ENCODE results near the gene MVB12A.

The MVB12A gene

DNA sequence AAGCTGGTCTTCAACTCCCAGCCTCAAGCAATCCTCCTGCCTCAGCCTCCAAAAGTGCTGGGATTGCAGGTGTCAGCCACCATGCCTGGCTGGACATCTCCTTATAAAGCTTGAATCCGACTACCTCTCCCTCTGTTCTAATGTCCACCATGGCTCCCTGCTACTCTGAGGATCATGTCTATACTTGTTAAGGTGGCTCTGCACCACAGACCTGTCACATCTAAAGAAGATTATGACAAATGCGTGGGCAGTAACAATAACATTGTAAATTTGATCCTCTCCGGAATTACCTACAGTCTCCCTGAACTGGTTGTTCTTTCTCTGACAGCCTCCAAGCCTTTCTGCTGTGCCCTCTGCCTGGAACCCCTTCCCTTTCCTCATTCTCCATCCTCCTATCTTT is 39.1 kb downstream of the MVB12A start:
- no peaks in the 10 kb centered on the region for H3K9me3 ChIP-seq (ENCODE audit: control insufficient read depth, insufficient read depth, low read length)
- peaks cover 7% of the 10 kb centered on the region; the same call in 1 of the 2 replicates for H3K27me3 ChIP-seq (ENCODE audit: control insufficient read depth, insufficient read depth, low read length)
- H3K4me1 ChIP-seq (ENCODE audit: control insufficient read depth, insufficient read depth, low read length) = no peaks in the 10 kb centered on the region; the same call in 1 of the 2 replicates
- no peak overlapping the region for H3K4me3 ChIP-seq (ENCODE audit: low read length)
- H3K27ac ChIP-seq (ENCODE audit: low read length) = no peak overlapping the region
- no CpG with 5 or more reads among the region's 3 CpGs for WGBS (ENCODE audit: insufficient coverage, insufficient read length)
- no peaks in the 10 kb centered on the region for H3K36me3 ChIP-seq (ENCODE audit: control insufficient read depth, insufficient read depth, low read length)
- DNase-seq (ENCODE audit: low read depth, low spot score) = no peak

DNA sequence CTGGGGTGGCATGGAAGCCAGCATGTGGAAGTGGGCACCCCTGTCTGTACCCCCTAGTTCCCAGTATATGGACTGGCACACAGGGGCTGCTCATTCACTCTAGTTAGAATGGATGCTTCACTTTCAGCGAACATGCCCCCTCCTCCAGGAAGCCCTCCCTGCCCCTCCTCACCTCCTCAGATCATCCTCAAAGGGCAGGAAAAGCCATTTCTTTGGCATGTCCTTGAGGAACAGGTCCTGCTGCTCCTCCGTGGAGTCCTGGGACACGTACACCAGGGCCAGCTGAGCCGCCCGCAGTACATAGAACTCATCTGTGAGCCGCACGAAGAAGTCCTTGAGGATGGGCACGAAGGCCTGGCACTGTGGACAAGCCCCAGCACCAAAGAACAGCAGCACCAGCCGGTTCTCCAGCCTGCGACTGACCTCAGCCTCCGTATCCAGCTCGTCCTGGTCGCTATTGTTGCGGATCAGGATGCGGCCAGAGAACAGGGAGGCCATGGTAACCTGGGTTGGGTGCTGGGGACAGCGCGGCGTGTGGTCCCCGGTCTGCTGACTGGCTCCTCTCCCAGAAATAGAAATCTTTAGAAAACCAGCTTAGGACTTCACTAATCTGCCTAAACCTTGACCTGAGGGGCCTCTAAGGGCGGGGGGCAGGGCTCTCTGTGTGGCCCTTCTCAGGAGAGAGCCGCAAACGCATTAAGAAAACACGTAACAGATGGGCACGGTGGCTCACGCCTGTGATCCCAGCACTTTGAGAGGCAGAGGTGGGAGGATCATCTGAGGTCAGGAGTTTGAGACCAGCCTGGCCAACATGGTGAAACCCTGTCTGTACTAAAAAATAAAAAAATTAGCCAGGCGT is 40.8 kb downstream of the MVB12A start, which contains the start of gene NXNL1:
TSS of gene NXNL1 (minus strand) at position 555 of the 859 bp plus-strand sequence. CDS start at position 498, 57 bp downstream.
- WGBS (ENCODE audit: insufficient coverage, insufficient read length) = no CpG with 5 or more reads among the region's 26 CpGs
- Histone ChIP-seq H3K27me3 (ENCODE audit: control insufficient read depth, insufficient read depth, low read length) (peaks cover 4% of the 10 kb centered on the region; the same call in 1 of the 2 replicates), H3K36me3 (ENCODE audit: control insufficient read depth, insufficient read depth, low read length) (no peaks in the 10 kb centered on the region), H3K4me3 (ENCODE audit: low read length) (no peak within 1 kb of the TSS), H3K4me1 (ENCODE audit: control insufficient read depth, insufficient read depth, low read length) (no peaks in the 10 kb centered on the region; the same call in 1 of the 2 replicates), H3K27ac (ENCODE audit: low read length) (no peak within 1 kb of the TSS), H3K9me3 (ENCODE audit: control insufficient read depth, insufficient read depth, low read length) (no peaks in the 10 kb centered on the region)
- DNase-seq (ENCODE audit: low read depth, low spot score) = no peak

DNA sequence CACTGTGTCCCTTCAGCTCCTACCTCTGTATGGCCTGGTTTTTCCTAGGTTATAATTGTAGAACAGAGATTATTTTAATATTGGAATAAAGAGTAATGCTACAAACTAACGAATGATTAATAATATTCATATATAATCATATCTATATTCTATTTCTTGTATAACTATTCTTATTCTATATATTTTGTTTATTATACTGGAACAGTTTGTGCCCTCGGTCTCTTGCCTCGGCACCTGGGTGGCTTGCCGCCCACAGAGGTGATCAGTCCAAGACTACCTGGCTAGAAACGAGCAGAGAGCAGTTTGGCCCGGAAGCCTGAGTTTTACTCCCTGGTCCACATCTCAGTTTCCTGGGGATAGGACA is 46.6 kb downstream of the MVB12A start:
- no peak overlapping the region for H3K4me3 ChIP-seq (ENCODE audit: low read length)
- peaks cover 7% of the 10 kb centered on the region; the same call in 1 of the 2 replicates for H3K4me1 ChIP-seq (ENCODE audit: control insufficient read depth, insufficient read depth, low read length)
- no CpG with 5 or more reads among the region's 6 CpGs for WGBS (ENCODE audit: insufficient coverage, insufficient read length)
- DNase-seq (ENCODE audit: low read depth, low spot score) = no peak
- no peaks in the 10 kb centered on the region for H3K36me3 ChIP-seq (ENCODE audit: control insufficient read depth, insufficient read depth, low read length)
- H3K27ac ChIP-seq (ENCODE audit: low read length) = no peak overlapping the region
- H3K9me3 ChIP-seq (ENCODE audit: control insufficient read depth, insufficient read depth, low read length) = no peaks in the 10 kb centered on the region
- H3K27me3 ChIP-seq (ENCODE audit: control insufficient read depth, insufficient read depth, low read length) = no peaks in the 10 kb centered on the region; the same call in 1 of the 2 replicates

DNA sequence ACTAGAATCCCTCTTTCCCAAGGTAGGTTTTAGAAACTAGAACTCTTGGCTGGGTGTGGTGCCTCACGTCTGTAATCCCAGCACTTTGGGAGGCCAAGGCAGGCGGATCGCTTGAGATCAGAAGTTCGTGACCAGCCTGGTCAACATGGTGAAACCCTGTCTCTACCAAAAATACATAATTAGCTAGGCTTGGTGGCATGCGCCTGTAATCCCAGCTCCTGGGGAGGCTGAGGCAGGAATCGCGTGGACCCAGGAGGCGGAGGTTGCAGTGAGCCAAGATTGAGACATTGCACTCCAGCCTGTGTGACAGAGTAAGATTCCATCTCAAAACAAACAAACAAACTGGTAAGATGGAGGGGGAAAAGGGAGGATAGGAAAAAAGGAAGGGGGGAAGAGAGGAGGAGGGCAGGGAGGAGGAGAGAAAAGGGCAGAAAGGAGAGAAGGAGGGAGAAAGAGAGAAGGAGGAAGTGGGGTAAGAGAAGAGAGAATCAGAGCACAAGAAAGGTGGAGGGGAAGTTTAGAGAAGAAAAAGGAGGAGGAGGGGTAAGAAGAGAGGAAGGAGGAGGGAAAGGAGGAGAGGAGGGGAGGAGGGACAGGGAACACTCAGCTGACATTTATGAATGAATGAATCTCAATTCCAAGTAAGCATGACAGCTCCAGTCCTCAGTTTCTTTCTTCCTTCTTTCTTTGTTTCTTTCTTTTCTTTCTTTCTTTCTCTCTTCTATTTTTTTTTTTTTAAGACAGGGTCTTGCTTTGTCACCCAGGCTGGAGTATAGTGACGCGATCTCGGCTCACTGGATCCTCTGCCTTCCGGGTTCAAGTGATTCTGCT is 47.8 kb downstream of the MVB12A start:
- H3K4me1 ChIP-seq (ENCODE audit: control insufficient read depth, insufficient read depth, low read length) = peaks cover 8% of the 10 kb centered on the region; the same call in 1 of the 2 replicates

DNA sequence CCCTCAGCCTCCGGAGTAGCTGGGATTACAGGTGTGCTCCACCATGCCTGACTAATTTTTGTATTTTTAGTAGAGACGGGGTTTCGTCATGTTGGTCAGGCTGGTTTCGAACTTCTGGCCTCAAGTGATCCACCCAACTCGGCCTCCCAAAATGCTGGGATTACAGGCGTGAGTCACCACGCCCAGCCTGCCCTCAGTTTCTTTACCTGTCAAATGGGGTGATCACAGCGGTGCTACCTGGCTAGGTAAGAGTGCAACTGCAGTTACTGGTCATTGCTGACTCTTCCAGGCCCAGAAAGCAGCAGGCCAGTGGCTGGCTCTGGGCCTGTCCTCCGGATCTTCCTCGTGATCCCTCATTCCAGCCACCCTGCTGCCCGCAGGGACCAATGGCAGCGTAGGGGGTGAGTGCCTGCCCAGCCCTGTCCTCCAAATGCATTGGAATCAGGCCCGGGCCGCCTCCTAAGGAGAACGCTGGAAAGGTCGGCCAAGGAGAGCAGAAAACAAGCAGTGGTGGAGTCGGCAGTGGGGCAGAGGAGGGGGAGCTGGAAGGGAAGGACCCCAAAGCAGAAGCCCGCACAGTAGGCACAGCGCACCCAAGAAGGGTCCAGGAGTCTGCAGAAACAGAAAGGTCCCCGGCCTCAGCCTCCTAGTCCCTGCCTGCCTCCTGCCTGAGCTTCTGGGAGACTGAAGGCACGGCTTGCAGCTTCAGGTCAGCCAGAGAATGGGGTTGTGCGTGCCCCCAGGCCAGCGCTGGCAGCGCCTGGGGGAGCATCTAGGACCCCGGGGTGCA is 48.6 kb downstream of the MVB12A start:
- WGBS (ENCODE audit: insufficient coverage, insufficient read length) = no CpG with 5 or more reads among the region's 25 CpGs
- no peak overlapping the region for H3K27ac ChIP-seq (ENCODE audit: low read length)
- no peak for DNase-seq (ENCODE audit: low read depth, low spot score)
- no peaks in the 10 kb centered on the region; the same call in 1 of the 2 replicates for H3K27me3 ChIP-seq (ENCODE audit: control insufficient read depth, insufficient read depth, low read length)
- peaks cover 8% of the 10 kb centered on the region; the same call in 1 of the 2 replicates for H3K4me1 ChIP-seq (ENCODE audit: control insufficient read depth, insufficient read depth, low read length)
- H3K4me3 ChIP-seq (ENCODE audit: low read length) = peak overlapping the region; percentile 47; the same call in 1 of the 2 replicates
- H3K36me3 ChIP-seq (ENCODE audit: control insufficient read depth, insufficient read depth, low read length) = no peaks in the 10 kb centered on the region
- H3K9me3 ChIP-seq (ENCODE audit: control insufficient read depth, insufficient read depth, low read length) = no peaks in the 10 kb centered on the region

More for the DNA sequence above, 47.8 kb downstream of the MVB12A start:
- H3K27me3 ChIP-seq (ENCODE audit: control insufficient read depth, insufficient read depth, low read length) = no peaks in the 10 kb centered on the region; the same call in 1 of the 2 replicates
- H3K4me3 ChIP-seq (ENCODE audit: low read length) = no peak overlapping the region
- no CpG with 5 or more reads among the region's 12 CpGs for WGBS (ENCODE audit: insufficient coverage, insufficient read length)
- DNase-seq (ENCODE audit: low read depth, low spot score) = no peak
- no peaks in the 10 kb centered on the region for H3K36me3 ChIP-seq (ENCODE audit: control insufficient read depth, insufficient read depth, low read length)
- H3K9me3 ChIP-seq (ENCODE audit: control insufficient read depth, insufficient read depth, low read length) = no peaks in the 10 kb centered on the region
- H3K27ac ChIP-seq (ENCODE audit: low read length) = no peak overlapping the region

DNA sequence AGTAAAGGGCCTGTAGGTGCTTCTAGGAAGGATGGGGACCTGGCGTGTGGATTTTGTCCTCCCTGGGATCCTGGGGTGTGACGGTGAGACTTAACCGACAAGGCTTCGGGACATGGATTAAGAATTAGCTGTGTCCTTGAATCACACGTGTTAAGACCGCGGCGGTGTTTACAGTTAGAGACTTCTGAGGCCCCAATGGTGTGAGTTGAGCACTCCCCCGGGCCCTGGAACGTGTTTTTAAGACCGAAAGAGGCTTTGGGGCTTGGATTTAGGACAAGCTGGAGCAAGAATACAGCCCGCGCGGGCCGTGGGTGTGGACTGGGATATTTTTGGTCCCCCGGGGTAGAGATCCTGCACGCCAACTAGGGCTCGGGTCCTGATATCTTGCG is 49.2 kb downstream of the MVB12A start:
- H3K9me3 ChIP-seq (ENCODE audit: control insufficient read depth, insufficient read depth, low read length) = no peaks in the 10 kb centered on the region
- H3K36me3 ChIP-seq (ENCODE audit: control insufficient read depth, insufficient read depth, low read length) = no peaks in the 10 kb centered on the region
- DNase-seq (ENCODE audit: low read depth, low spot score) = no peak
- H3K27ac ChIP-seq (ENCODE audit: low read length) = no peak overlapping the region
- H3K27me3 ChIP-seq (ENCODE audit: control insufficient read depth, insufficient read depth, low read length) = no peaks in the 10 kb centered on the region
- H3K4me1 ChIP-seq (ENCODE audit: control insufficient read depth, insufficient read depth, low read length) = peaks cover 8% of the 10 kb centered on the region; the same call in 1 of the 2 replicates
- WGBS (ENCODE audit: insufficient coverage, insufficient read length) = no CpG with 5 or more reads among the region's 19 CpGs
- peak overlapping the region; percentile 47; the same call in 1 of the 2 replicates for H3K4me3 ChIP-seq (ENCODE audit: low read length)

DNA sequence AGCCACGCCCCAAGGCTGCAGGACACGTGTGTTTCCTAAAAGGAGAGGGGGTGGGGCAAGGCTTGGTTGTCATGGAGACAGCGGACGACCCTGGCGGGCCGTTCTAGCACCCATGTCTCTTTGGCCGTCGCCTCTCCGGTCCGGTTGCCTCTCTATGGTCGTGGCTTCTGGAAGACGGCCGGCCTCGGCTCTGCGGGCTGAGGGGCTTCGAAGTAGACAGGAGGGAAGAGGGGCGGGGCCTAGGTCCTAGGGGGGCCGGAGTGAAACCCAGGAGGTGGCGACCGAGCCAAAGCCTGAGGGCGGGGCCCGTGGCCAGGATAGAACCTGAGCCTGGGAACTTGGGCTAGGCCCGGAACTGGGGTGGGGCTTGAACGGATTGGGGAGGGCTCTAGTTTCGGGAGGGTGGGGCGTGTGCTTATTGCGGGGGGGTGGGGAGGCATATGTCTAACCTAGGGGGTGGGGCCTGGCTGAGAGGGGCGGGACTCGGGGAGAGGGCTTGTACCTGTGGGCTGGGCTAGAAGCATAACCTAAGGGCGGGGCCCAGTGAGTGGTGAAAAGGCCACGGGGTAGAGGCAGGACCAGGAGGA is 49.7 kb downstream of the MVB12A start:
- WGBS (ENCODE audit: insufficient coverage, insufficient read length) = no CpG with 5 or more reads among the region's 31 CpGs
- peak overlapping the region; percentile 47; the same call in 1 of the 2 replicates for H3K4me3 ChIP-seq (ENCODE audit: low read length)
- H3K36me3 ChIP-seq (ENCODE audit: control insufficient read depth, insufficient read depth, low read length) = no peaks in the 10 kb centered on the region
- H3K27ac ChIP-seq (ENCODE audit: low read length) = no peak overlapping the region
- DNase-seq (ENCODE audit: low read depth, low spot score) = no peak
- H3K4me1 ChIP-seq (ENCODE audit: control insufficient read depth, insufficient read depth, low read length) = peaks cover 8% of the 10 kb centered on the region; the same call in 1 of the 2 replicates
- no peaks in the 10 kb centered on the region for H3K27me3 ChIP-seq (ENCODE audit: control insufficient read depth, insufficient read depth, low read length)
- no peaks in the 10 kb centered on the region for H3K9me3 ChIP-seq (ENCODE audit: control insufficient read depth, insufficient read depth, low read length)

DNA sequence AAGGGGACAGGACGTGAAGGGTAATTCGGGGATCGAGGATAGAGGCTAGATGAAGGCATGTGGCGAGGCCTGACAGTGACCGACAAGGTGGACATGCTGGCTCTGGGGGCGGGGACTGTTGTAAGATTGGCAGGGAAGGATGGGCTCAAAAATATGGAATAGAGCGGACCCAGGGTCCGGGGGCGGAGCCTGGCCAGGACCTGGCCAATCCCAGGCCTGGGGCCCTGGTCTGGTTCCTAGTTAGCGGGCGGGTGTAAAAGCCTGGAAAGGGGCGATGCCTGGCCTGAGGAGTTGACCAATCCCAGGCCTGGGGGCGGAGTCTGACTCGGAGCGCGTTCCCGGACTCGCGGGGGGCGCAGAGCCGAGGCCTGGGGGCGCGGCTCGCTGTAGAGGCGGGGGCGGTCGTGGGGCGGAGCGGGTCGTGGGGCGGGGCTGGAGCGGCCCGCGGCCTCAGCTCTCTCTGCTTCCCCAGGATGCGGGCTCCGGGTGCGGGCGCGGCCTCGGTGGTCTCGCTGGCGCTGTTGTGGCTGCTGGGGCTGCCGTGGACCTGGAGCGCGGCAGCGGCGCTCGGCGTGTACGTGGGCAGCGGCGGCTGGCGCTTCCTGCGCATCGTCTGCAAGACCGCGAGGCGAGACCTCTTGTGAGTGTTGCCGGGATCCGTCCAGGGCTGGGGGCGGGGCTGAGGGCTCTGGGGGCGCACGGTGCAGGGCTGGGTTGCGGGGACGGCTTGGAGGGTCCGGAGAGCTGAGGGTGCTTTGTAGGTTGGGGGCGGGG is 50.4 kb downstream of the MVB12A start, which contains the start of gene SLC27A1:
TSS of gene SLC27A1 (plus strand) at position 457 of the 774 bp plus-strand sequence. CDS start at position 474, 17 bp downstream.
- Histone ChIP-seq H3K9me3 (ENCODE audit: control insufficient read depth, insufficient read depth, low read length) (no peaks in the 10 kb centered on the region), H3K4me1 (ENCODE audit: control insufficient read depth, insufficient read depth, low read length) (peaks cover 8% of the 10 kb centered on the region; the same call in 1 of the 2 replicates), H3K27ac (ENCODE audit: low read length) (no peak within 1 kb of the TSS), H3K36me3 (ENCODE audit: control insufficient read depth, insufficient read depth, low read length) (no peaks in the 10 kb centered on the region), H3K4me3 (ENCODE audit: low read length) (peak within 1 kb of the TSS; percentile 90), H3K27me3 (ENCODE audit: control insufficient read depth, insufficient read depth, low read length) (no peaks in the 10 kb centered on the region)
- peak; percentile 97 for DNase-seq (ENCODE audit: low read depth, low spot score)
- WGBS (ENCODE audit: insufficient coverage, insufficient read length) = no CpG with 5 or more reads among the region's 67 CpGs
